SK-N-SH (cell line): ENCODE results near the gene WWOX.

ENCODE experiments used
- CTCF ChIP-seq: fragments of 200-600 bp; sonication (generic); IDR thresholded peaks from 2 replicates; pipeline ENCODE4 v1.6.1; 2017; ENCODE audit warnings: antibody characterized with exemption, mild to moderate bottlenecking, moderate library complexity
- FOSL2 ChIP-seq: IDR thresholded peaks from 2 replicates; pipeline ENCODE4 v1.4.0; 2012; ENCODE audit warnings: low read depth, mild to moderate bottlenecking, moderate library complexity, borderline replicate concordance
- FOXM1 ChIP-seq: IDR thresholded peaks from 2 replicates; pipeline ENCODE4 v1.4.0; 2012; ENCODE audit warnings: low read depth, mild to moderate bottlenecking
- GATA2 ChIP-seq: sonication (generic); formaldehyde crosslinking; IDR thresholded peaks from 2 replicates; pipeline ENCODE4 v1.5.0; 2020; ENCODE audit warnings: mild to moderate bottlenecking, missing genetic modification reagents
- MAX ChIP-seq: IDR thresholded peaks from 2 replicates; pipeline ENCODE4 v1.4.0; 2012; ENCODE audit warnings: low read depth
- MXI1 ChIP-seq: IDR thresholded peaks from 2 replicates; pipeline ENCODE4 v1.6.1; 2012; ENCODE audit warnings: mild to moderate bottlenecking, low read depth, low read length, improper control_type of control experiment
- POLR2AphosphoS5 ChIP-seq: IDR thresholded peaks from 2 replicates; pipeline ENCODE4 v1.6.1; 2012; ENCODE audit warnings: low read depth, low read length
- RCOR1 ChIP-seq: fragments of 150-350 bp; IDR thresholded peaks from 2 replicates; pipeline ENCODE4 v1.6.1; 2017; ENCODE audit warnings: antibody characterized with exemption, low read length
- REST ChIP-seq: IDR thresholded peaks from 2 replicates; pipeline ENCODE4 v1.6.1; 2012; ENCODE audit warnings: mild to moderate bottlenecking, low read depth, low read length, moderate library complexity
- RFX5 ChIP-seq: IDR thresholded peaks from 2 replicates; pipeline ENCODE4 v1.6.1; 2012; ENCODE audit warnings: mild to moderate bottlenecking, improper control_type of control experiment, low read length
- SMC3 ChIP-seq: IDR thresholded peaks from 2 replicates; pipeline ENCODE4 v1.6.1; 2012; ENCODE audit warnings: low read depth, low read length, improper control_type of control experiment
- USF2 ChIP-seq: fragments of 150-350 bp; IDR thresholded peaks from 2 replicates; pipeline ENCODE4 v1.6.1; 2017; ENCODE audit warnings: antibody characterized with exemption, low read length, low read depth, borderline replicate concordance
- ZBTB33 ChIP-seq: IDR thresholded peaks from 2 replicates; pipeline ENCODE4 v1.4.0; 2012; ENCODE audit warnings: low read depth, borderline replicate concordance

- TF ChIP-seq CTCF (no peak), POLR2AphosphoS5 (no peak), USF2 (no peak), ZBTB33 (no peak), RFX5 (no peak), REST (no peak), MXI1 (no peak), GATA2 (CRISPR knock-in tag) (no peak), MAX (no peak), FOSL2 (no peak), SMC3 (no peak), FOXM1 (no peak), RCOR1 (no peak)
Observed at GRCh38 chr16:79217375-79218011, 1118.0 kb downstream of the WWOX start.
